Choroid plexus epithelial cell (primary cell): ENCODE measurements around the gene SMARCA1.

Experiments used
- DNase-seq: peaks from one replicate; pipeline ENCODE4 v3.0.0-alpha.2; 2010; ENCODE audit warnings: low read depth
- H3K4me3 ChIP-seq: 2 replicates; pipeline ENCODE4 v1.5.1; 2011; ENCODE audit warnings: low read depth, mild to moderate bottlenecking, control low read depth, low read length, moderate library complexity
- CTCF ChIP-seq: conservative IDR thresholded peaks from 2 replicates; pipeline ENCODE4 v1.5.1; 2011; ENCODE audit warnings: low read depth, mild to moderate bottlenecking, control low read depth, inconsistent platforms, low read length, moderate library complexity

Gene SMARCA1

GRCh38 chrX:129516402-129516801 lies 6.9 kb downstream of the SMARCA1 start:
- no peak for TF ChIP-seq CTCF
- H3K4me3 ChIP-seq, result no peak overlapping the region

GRCh38 chrX:129512409-129512808 lies 10.9 kb downstream of the SMARCA1 start:
- no peak for DNase-seq
- no peak overlapping the region for H3K4me3 ChIP-seq
- TF ChIP-seq CTCF, result no peak

More at GRCh38 chrX:129516402-129516801, 6.9 kb downstream of the SMARCA1 start:
- DNase-seq, result no peak

- H3K4me3 ChIP-seq, result no peak overlapping the region
- no peak for TF ChIP-seq CTCF
- DNase-seq, result no peak
Observed at GRCh38 chrX:129511689-129512088, 11.6 kb downstream of the SMARCA1 start.

GRCh38 chrX:129510331-129510730 lies 13.0 kb downstream of the SMARCA1 start:
- no peak for TF ChIP-seq CTCF
- DNase-seq, result no peak
- H3K4me3 ChIP-seq, result no peak overlapping the region

GRCh38 chrX:129497146-129497843 lies 26.0 kb downstream of the SMARCA1 start:
- no peak for DNase-seq
- no peak overlapping the region for H3K4me3 ChIP-seq
- TF ChIP-seq CTCF, result no peak

GRCh38 chrX:129496625-129497024 lies 26.7 kb downstream of the SMARCA1 start:
- DNase-seq, result peak; percentile 49
- H3K4me3 ChIP-seq, result no peak overlapping the region
- TF ChIP-seq CTCF, result no peak

- no peak for TF ChIP-seq CTCF
- DNase-seq, result peak; percentile 40
- no peak overlapping the region for H3K4me3 ChIP-seq
Observed at GRCh38 chrX:129495900-129496299, 27.4 kb downstream of the SMARCA1 start.
